Left ventricle myocardium inferior (tissue), 1 donor: Measurements from ENCODE around the gene PPP1R9B. TPM values are rescaled to one million over a fixed set of nuclear protein-coding genes. Genes with fewer than 3 reads are reported as not detected.

Experiments used
- DNase-seq: peaks from one replicate; pipeline ENCODE4 v3.0.0-alpha.2; 2020
- H3K27ac ChIP-seq: fragments of 200-600 bp; replicated peaks from 2 replicates; pipeline ENCODE4 v1.8.0; 2021
- H3K27me3 ChIP-seq: fragments of 200-600 bp; 2 replicates; pipeline ENCODE4 v1.8.0; 2021; ENCODE audit warnings: low read depth
- H3K36me3 ChIP-seq: fragments of 200-600 bp; 2 replicates; pipeline ENCODE4 v1.8.0; 2021
- H3K4me1 ChIP-seq: fragments of 200-600 bp; 2 replicates; pipeline ENCODE4 v1.8.0; 2021
- H3K4me3 ChIP-seq: fragments of 200-600 bp; 2 replicates; pipeline ENCODE4 v1.8.0; 2021; ENCODE audit warnings: mild to moderate bottlenecking, moderate library complexity
- H3K9me3 ChIP-seq: fragments of 200-600 bp; replicated peaks from 2 replicates; pipeline ENCODE4 v1.8.0; 2021
- intact Hi-C: fragments of 100-400 bp; cut with micrococcal nuclease; formaldehyde crosslinking; loops from one replicate; pipeline ENCODE4 v1.11.0; 2022
- total RNA-seq: library from RNA; stranded (reverse); fragmentation: NEBNext Ultra II Directional; extraction: Animal tissue kit (Norgen Biotek cat#: 25700); gene quantifications from one replicate; pipeline ENCODE4 v1.2.1, GENCODE V29; 2021
- TF ChIP-seq, protein P1 (sequence below): fragments of 200-600 bp; IDR thresholded peaks from 2 replicates; pipeline ENCODE4 v1.8.0; 2021; ENCODE audit warnings: antibody characterized with exemption, mild to moderate bottlenecking, borderline replicate concordance
- donor health status: DM: no; HTN: yes; CAD: no; lungs with severe emphysema.

PPP1R9B gene
- total RNA-seq, 1 donor from 2014 or later, result 33.0 TPM

DNA sequence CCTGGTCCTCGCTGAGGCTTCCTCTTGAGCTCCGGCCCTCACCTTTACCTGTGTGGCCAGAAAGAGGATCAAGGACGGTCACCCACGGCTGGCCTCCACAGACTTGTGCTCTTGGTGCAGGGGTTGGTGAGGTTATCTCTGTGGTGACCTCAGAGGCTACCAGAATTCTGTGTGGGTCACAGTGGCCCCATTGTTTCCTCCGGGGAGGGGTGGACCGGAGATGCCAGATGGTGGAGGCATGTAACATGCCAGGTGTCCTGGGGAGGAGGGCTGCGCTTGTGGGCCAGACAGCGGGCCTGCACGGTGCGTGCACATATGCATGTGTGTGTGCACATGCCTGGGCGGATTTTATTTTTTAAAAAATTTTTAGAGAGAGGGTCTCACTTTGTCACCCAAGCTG is 21.7 kb upstream of the PPP1R9B start:
- TF ChIP-seq, protein P1, sequence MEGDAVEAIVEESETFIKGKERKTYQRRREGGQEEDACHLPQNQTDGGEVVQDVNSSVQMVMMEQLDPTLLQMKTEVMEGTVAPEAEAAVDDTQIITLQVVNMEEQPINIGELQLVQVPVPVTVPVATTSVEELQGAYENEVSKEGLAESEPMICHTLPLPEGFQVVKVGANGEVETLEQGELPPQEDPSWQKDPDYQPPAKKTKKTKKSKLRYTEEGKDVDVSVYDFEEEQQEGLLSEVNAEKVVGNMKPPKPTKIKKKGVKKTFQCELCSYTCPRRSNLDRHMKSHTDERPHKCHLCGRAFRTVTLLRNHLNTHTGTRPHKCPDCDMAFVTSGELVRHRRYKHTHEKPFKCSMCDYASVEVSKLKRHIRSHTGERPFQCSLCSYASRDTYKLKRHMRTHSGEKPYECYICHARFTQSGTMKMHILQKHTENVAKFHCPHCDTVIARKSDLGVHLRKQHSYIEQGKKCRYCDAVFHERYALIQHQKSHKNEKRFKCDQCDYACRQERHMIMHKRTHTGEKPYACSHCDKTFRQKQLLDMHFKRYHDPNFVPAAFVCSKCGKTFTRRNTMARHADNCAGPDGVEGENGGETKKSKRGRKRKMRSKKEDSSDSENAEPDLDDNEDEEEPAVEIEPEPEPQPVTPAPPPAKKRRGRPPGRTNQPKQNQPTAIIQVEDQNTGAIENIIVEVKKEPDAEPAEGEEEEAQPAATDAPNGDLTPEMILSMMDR, result no peak
- H3K36me3 ChIP-seq, result no peaks in the 10 kb centered on the region
- intact Hi-C loops, result no loop called here

DNA sequence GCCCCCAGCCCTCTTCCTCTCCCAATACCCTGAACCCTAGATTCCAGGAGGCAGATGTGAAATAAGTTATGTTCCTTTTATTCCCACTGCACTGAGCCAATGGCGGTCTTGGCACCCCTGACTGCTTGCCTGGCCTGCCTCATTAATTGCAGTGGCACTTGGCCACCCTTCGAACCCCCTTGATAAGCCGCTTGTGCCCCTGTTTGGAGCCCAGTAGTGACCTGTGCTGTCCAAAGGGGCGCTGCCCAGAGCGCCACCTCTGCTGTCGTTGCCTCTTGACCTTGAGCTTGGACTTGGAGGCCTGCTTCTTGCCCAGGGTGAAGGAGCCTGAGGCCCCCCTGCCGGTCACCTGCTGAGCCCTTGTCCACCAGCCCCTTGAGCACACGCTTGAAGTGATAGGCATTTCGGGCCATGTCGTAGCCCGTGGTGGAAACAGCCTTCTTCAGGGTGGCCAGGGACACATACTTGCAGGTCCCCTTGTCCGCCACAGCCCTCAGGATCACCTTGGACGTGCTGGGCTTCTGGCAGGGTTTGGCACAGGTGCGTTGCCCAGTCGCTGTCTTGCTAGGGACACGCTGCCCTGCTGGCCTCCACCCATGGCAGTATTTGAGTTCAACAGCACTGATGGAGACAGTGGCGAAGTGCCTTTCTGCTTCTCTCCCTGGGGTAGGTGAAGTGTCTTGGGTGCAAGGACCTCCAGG is 21.0 kb upstream of the PPP1R9B start:
- DNase-seq, result no peak
- Histone ChIP-seq H3K4me1 (peaks cover 86% of the 10 kb centered on the region), H3K4me3 (no peak overlapping the region), H3K9me3 (no peaks in the 10 kb centered on the region), H3K27ac (peak overlapping the region; percentile 70), H3K36me3 (no peaks in the 10 kb centered on the region), H3K27me3 (no peaks in the 10 kb centered on the region)
- intact Hi-C loops, result no loop called here
- TF ChIP-seq, protein P1, result no peak

More for the DNA sequence above, 21.7 kb upstream of the PPP1R9B start:
- Histone ChIP-seq H3K4me3 (no peak overlapping the region), H3K27ac (peak overlapping the region; percentile 70), H3K9me3 (no peaks in the 10 kb centered on the region), H3K27me3 (no peaks in the 10 kb centered on the region), H3K4me1 (peaks cover 90% of the 10 kb centered on the region)
- DNase-seq, result no peak

DNA sequence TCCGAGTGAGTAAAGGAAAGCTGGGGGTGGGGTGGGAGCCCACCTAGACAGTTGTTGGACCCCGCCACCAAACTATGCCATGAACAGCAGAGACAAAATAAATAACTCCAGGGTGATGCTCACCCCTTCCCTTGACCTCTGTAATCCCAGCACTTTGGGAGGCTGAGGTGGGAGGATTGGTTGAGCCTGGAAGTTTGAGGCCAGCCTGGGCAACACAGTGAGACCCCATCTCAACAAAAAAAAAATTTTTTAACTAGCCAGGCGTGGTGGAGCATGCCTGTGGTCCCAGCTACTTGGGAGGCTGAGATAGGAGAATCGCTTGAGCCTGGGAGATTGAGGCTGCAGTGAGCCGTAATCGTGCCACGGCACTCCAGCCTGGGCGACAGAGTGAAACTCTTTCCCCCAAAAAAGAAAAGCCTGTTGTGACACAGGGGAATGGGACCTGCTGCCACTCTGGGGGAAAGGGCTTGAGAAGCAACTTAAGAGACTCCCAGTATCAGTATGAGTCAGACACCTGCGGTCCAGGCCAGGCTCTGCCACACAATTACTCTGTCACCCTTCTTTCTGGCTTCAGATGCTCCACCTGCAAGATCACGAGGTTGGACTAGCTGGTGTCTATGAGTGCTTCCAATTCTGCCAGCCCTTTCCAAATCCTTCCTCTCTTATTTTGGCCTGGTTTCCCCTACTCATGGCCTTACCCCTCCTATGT is 20.3 kb upstream of the PPP1R9B start:
- Histone ChIP-seq H3K9me3 (no peaks in the 10 kb centered on the region), H3K36me3 (no peaks in the 10 kb centered on the region), H3K4me3 (no peak overlapping the region), H3K27ac (peak overlapping the region; percentile 70), H3K27me3 (no peaks in the 10 kb centered on the region), H3K4me1 (peaks cover 79% of the 10 kb centered on the region)
- intact Hi-C loops, result no loop called here
- DNase-seq, result no peak
- TF ChIP-seq, protein P1, result no peak

DNA sequence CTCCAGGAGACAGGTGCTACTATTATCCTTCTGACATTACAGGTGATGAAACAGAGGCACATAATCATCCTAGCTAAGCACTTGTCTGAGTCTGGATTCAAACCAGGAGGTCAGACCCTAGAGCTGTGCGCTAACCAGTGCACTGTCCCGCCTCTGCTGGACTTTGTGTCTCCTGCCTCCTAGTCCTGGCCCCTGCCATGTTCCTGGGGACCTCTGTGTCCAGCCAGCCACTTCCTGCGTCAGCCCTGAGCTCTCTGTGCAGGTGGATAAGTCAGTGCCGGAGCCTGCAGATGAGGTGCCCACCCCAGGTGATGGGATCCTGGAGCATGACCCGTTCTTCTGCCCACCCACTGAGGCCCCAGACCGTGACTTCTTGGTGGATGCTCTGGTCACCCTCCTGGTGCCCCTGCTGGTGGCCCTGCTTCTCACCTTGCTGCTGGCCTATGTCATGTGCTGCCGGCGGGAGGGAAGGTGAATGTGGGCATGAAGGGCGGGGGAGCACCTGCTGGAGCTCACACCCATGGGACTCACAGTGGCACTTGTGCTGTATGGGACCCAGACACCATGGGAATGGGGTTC is 19.5 kb upstream of the PPP1R9B start:
- Histone ChIP-seq H3K9me3 (no peaks in the 10 kb centered on the region), H3K4me1 (peaks cover 77% of the 10 kb centered on the region), H3K27ac (peak overlapping the region; percentile 70), H3K36me3 (no peaks in the 10 kb centered on the region), H3K4me3 (no peak overlapping the region), H3K27me3 (no peaks in the 10 kb centered on the region)
- intact Hi-C loops, result loop anchor here (10.0 kb wide), 1 partner anchor 75 kb away; the partner anchor contains the start of gene PDK2
- TF ChIP-seq, protein P1, result no peak
- no peak for DNase-seq

DNA sequence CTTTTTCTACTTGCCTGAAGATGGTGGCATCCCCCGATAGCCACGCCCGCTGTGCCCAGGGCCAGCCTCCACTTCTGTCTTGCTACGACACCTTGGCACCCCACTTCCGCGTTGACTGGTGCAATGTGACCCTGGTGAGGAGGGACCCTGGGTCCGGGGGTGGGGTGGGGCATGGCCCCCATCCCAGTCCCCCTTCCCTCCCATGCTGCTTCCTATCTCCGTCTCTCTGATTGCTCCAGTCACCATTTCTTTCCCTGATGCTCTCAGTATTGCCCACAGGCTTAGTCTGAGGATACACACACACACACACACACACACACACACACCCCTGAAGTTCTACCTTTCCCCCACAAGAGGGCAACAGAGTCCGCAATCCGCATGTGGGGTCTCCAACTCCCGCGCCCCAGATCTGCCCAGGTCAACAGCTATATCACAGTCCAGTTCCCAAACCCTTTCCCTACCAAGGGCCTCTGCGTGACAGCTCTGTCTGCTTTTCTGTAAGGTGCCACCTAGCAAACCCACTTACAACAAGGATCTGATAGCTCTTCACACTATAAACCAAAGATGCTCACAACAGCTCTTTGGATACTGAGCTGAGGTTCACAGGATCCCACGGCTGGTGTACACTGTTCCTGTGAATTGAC is 18.8 kb upstream of the PPP1R9B start:
- DNase-seq, result no peak
- no peak overlapping the region for H3K4me3 ChIP-seq
- H3K9me3 ChIP-seq, result no peaks in the 10 kb centered on the region
- intact Hi-C loops, result loop anchor here (10.0 kb wide), 1 partner anchor 74 kb away; the partner anchor contains the start of gene PDK2
- peaks cover 82% of the 10 kb centered on the region for H3K4me1 ChIP-seq
- TF ChIP-seq, protein P1, result peak; percentile 63
- peak overlapping the region; percentile 28 for H3K27ac ChIP-seq
- no peaks in the 10 kb centered on the region for H3K27me3 ChIP-seq
- no peaks in the 10 kb centered on the region for H3K36me3 ChIP-seq
